GM10248 (cell line): ENCODE data around the gene PCYT2.

ENCODE experiments used
- CTCF ChIA-PET: fragments of 300-600 bp; sonication (Branson Sonifier 250); formaldehyde crosslinking; extraction: SDS; loops from one replicate; lab custom pipeline; 2021; ENCODE audit warnings: antibody characterized with exemption; lab: Yijun Ruan, JAX
- POLR2A ChIA-PET: fragments of 350-650 bp; sonication (Branson Sonifier 250); formaldehyde crosslinking; extraction: SDS; loops from one replicate; lab custom pipeline; 2020; ENCODE audit warnings: antibody characterized with exemption; lab: Yijun Ruan, JAX
- DNase-seq: peaks from one replicate; pipeline ENCODE4 v3.0.0; 2012; ENCODE audit errors: extremely low spot score
- CTCF ChIP-seq: IDR thresholded peaks from 2 replicates; pipeline ENCODE4 v1.5.1; 2012; ENCODE audit warnings: mild to moderate bottlenecking, low read depth; ENCODE audit errors: extremely low read depth, missing control alignments, control extremely low read depth

PCYT2 gene

GRCh38 chr17:81867991-81868673 lies 43.1 kb downstream of the PCYT2 start:
- DNase-seq, result no peak
- TF ChIP-seq CTCF, result no peak
- ChIA-PET POLR2A (interaction anchor here (2.5 kb wide), 1 partner anchor 8 kb away, joined by 21 read pairs; the partner anchor contains the start of gene P4HB), CTCF (interaction anchor here (2.5 kb wide), 1 partner anchor 9 kb away, joined by 9 read pairs; no protein-coding TSS in a partner anchor)

DNA sequence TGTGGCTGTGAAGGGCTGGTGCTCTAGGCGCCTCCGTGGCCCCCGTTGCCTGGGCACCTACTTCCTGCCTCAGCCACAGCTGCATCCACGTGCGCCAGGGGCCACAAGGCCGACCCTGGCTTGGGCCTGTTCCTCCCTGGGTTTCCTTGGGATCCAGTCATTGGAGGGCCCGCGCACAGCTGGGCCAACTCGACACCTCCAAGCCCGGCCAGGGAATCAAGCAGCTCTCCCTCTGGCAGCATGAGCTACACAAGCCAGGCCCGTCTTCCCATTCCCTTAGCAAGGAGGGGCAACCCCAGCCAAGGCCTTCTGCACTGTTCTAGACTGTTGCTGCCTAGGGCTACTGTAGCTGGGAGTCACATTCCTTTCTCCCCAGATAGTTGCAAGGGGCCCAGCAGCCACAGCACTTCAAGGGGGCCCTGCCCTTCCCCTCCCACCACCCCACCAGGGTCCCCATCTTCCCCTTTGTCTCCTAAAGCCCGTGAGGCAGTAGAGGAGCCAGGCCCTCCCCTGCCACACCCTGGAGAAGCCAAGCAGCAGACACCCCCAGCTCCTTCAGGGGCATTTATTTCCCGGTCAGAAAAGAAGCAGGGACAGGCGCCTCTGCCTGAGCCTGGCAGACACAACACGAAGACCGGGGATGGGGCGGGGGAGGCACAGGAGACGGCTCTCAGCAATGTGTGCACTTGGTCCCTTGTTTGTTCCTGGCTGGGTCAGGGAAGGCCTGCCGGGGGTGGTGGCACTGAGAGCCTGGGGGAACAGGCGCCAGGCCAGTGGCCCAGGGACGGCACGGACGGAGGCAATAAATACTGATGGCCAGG lies 43.8 kb downstream of the PCYT2 start:
- TF ChIP-seq CTCF, result no peak
- CTCF ChIA-PET, result no interaction called here
- POLR2A ChIA-PET, result interaction anchor here (0.7 to 1.5 kb wide), 2 partner anchors 18 to 456 kb away, joined by 3 read pairs; no protein-coding TSS in a partner anchor
- no peak for DNase-seq

GRCh38 chr17:81866440-81867169 lies 44.6 kb downstream of the PCYT2 start:
- no peak for TF ChIP-seq CTCF
- ChIA-PET POLR2A (interaction anchor here (0.6 to 1.5 kb wide), 4 partner anchors 14 to 457 kb away, joined by 3 to 4 read pairs (median 3); no protein-coding TSS in a partner anchor), CTCF (no interaction called here)
- no peak for DNase-seq

DNA sequence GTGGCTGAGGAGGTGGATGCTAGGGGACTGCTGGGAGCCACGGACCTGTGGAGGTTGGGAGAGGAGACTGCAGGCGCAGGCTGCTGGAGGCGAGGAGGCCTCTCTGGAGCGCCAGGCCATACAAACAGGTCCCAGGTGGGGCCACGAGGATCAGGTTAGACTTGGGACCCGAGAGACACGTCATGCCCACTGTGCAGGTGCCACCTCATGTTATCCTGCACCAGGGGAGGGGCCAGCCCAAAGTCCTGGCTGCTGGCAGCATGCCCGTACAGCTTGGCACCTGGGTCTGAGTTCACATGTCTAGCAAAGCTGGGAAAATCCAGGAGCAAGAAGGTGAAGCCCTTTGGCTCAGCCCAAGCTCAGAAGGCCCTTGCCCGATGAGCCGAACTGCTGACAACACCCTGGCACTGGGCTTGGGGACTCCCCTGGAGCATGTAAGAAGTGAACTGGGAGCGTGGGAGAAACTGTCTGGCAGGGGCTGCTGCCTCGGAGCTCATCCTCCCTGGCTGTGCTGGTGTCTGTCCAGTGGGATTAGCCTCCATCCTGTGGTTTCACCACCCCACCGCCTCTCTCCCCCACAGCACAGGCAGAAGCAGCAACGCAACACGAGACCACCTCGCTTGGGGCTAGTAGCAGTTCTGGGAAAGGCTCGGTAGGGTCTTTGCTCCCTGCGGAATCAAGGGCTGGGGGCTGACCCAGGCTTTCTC lies 45.3 kb downstream of the PCYT2 start:
- TF ChIP-seq CTCF, result no peak
- ChIA-PET CTCF (no interaction called here), POLR2A (interaction anchor here (0.6 to 1.5 kb wide), 4 partner anchors 9 to 28 kb away, joined by 3 to 4 read pairs (median 4); no protein-coding TSS in a partner anchor)
- no peak for DNase-seq

- CTCF ChIA-PET, result no interaction called here
- no peak for DNase-seq
- POLR2A ChIA-PET, result interaction anchor here (0.8 to 1.3 kb wide), 2 partner anchors 9 to 13 kb away, joined by 4 read pairs; no protein-coding TSS in a partner anchor
- TF ChIP-seq CTCF, result no peak
Measured at GRCh38 chr17:81865358-81865732, 45.9 kb downstream of the PCYT2 start.
